ENCODE data around the gene RBP3. TPM values are rescaled to one million over a fixed set of nuclear protein-coding genes. Genes with fewer than 3 reads are reported as not detected.

Gene RBP3
- total and polyA plus RNA-seq, 2 of the 4 experiments (the other 2 are of a cell fraction): not detected

GRCh38 chr10:47351899-47352815 lies 4.0 kb downstream of the RBP3 start:
- Histone ChIP-seq H3K23ac (ENCODE audit: low read depth, low read length) (no peak overlapping the region), H3K9me1 (ENCODE audit: insufficient read depth, low read length) (no peaks in the 10 kb centered on the region), H3K27ac (ENCODE audit: insufficient read depth, low read length) (no peak overlapping the region), H3K14ac (replicated peaks; ENCODE audit: low read depth, low read length) (no peak overlapping the region), H3K4me1 (ENCODE audit: control insufficient read depth, insufficient read depth, low read length) (no peaks in the 10 kb centered on the region), H3K4ac (ENCODE audit: low read depth, low read length) (no peak overlapping the region), H4K8ac (ENCODE audit: low read depth in 2 of 2, low read length in 2 of 2) (no peak overlapping the region), H4K20me1 (ENCODE audit: insufficient read depth, low read length) (no peaks in the 10 kb centered on the region), H3K56ac (ENCODE audit: extremely low read depth, insufficient read depth, low read length) (no peak overlapping the region), H4K91ac (ENCODE audit: insufficient read depth, low read depth, low read length) (no peak overlapping the region), H3K9me3 (ENCODE audit: control insufficient read depth, insufficient read depth, low read length) (no peaks in the 10 kb centered on the region), H3K18ac (ENCODE audit: low read depth, low read length) (no peak overlapping the region), H4K5ac (ENCODE audit: low read depth, low read length) (no peak overlapping the region), H3K27me3 (ENCODE audit: control insufficient read depth, insufficient read depth, low read length) (peaks cover 29% of the 10 kb centered on the region), H2BK20ac (ENCODE audit: low read depth, low read length) (no peak overlapping the region), H2BK5ac (ENCODE audit: low read depth, low read length, poor library complexity, severe bottlenecking) (no peak overlapping the region), H2AFZ (replicated peaks; ENCODE audit: low read length, poor library complexity) (no peak overlapping the region), H3K36me3 (ENCODE audit: control insufficient read depth, insufficient read depth, low read length) (no peaks in the 10 kb centered on the region), H3K4me3 (ENCODE audit: insufficient read depth, low read depth, low read length) (no peak overlapping the region), H2AK9ac (replicated peaks; ENCODE audit: low read depth, low read length, poor library complexity) (no peak overlapping the region), H3K9ac (ENCODE audit: low read depth, low read length) (no peak overlapping the region), H2AK5ac (ENCODE audit: low read depth, low read length) (no peak overlapping the region), H3K79me1 (ENCODE audit: low read depth in 1 of 2, low read length in 2 of 2) (no peaks in the 10 kb centered on the region), H2BK15ac (ENCODE audit: low read depth, low read length) (no peak overlapping the region), H3K4me2 (ENCODE audit: low read depth, low read length) (no peak overlapping the region), H2BK120ac (ENCODE audit: low read depth, low read length) (no peak overlapping the region)
- ChIA-PET CTCF (interaction anchor here (0.7 kb wide), 1 partner anchor 995 kb away, joined by 3 read pairs; no protein-coding TSS in a partner anchor), POLR2A (ENCODE audit: unreplicated experiment) (no interaction called here)
- TF ChIP-seq MAZ (IDR thresholded peaks at IDR 0.05; ENCODE audit: borderline replicate concordance, low read depth, low read length): no peak
- TF ChIP-seq MXI1 (IDR thresholded peaks at IDR 0.05; ENCODE audit: borderline replicate concordance, low read depth, low read length): no peak
- TF ChIP-seq POLR2A (IDR thresholded peaks at IDR 0.05; ENCODE audit: low read depth, low read length): no peak
- no peak for TF ChIP-seq USF2 (IDR thresholded peaks at IDR 0.05; ENCODE audit: low read depth, low read length)
- TF ChIP-seq CEBPB (IDR thresholded peaks at IDR 0.05; ENCODE audit: low read depth, low read length): no peak
- TF ChIP-seq RCOR1 (IDR thresholded peaks at IDR 0.05; ENCODE audit: insufficient replicate concordance, low read length): no peak
- TF ChIP-seq RFX5 (IDR thresholded peaks at IDR 0.05; ENCODE audit: low read depth, low read length): no peak
- TF ChIP-seq FOS (IDR thresholded peaks at IDR 0.05; ENCODE audit: low read depth, low read length): no peak
- TF ChIP-seq CHD1 (IDR thresholded peaks at IDR 0.05; ENCODE audit: low read depth, low read length): no peak
- no peak for TF ChIP-seq ELK1 (IDR thresholded peaks at IDR 0.05; ENCODE audit: borderline replicate concordance, low read depth, low read length)
- no peak for TF ChIP-seq SMC3 (IDR thresholded peaks at IDR 0.05; ENCODE audit: low read depth, low read length)
- no peak for TF ChIP-seq MAFK (IDR thresholded peaks at IDR 0.05; ENCODE audit: low read depth, low read length)
- TF ChIP-seq BHLHE40 (IDR thresholded peaks at IDR 0.05; ENCODE audit: low read depth, low read length): no peak
- TF ChIP-seq RAD21 (IDR thresholded peaks at IDR 0.05; ENCODE audit: low read length): no peak
- 100% methylated on average over 1 of the region's 14 CpGs; no CpG with 5 or more reads in 1 of the 2 experiments for WGBS, 2 experiments (ENCODE audit: extremely low coverage in 2 of 2, insufficient read length in 1 of 2)
- DNase-seq (no peak), ATAC-seq (ENCODE audit: low read depth) (no peak)
- dilution Hi-C loops (cut with HindIII; ENCODE audit: low sequenced_read_pairs, unreplicated experiment): no loop called here
- BruUV-seq (replicated peaks): no TSS peak
- intact Hi-C loops (cut with micrococcal nuclease): no loop called here
- in situ Hi-C loops (cut with MboI; ENCODE audit: low sequenced_read_pairs): no loop called here

Measured in IMR-90 (cell line).